Esophagus muscularis mucosa (tissue), 4 donors: Measurements from ENCODE around the gene OSBPL10. TPM values are rescaled to one million over a fixed set of nuclear protein-coding genes. Genes with fewer than 3 reads are reported as not detected.

Experiments used
- DNase-seq: peaks from one replicate; pipeline ENCODE4 v3.0.0-alpha.2; 2017; ENCODE audit errors: extremely low spot score
- H3K27ac ChIP-seq, 4 donors: fragments of 200-600 bp; sonication (generic); replicated peaks in 1 of 4; 1 replicate in 3 of 4; 2 replicates in 1 of 4; pipeline ENCODE4 v1.5.1; 2016 to 2019; ENCODE audit warnings: mild to moderate bottlenecking in 1 of 4
- H3K27me3 ChIP-seq, 4 donors: fragments of 200-600 bp; sonication (generic); one replicate each; pipeline versions ENCODE4 v1.5.1 to v1.6.0; 2016 to 2019
- H3K36me3 ChIP-seq, 4 donors: fragments of 200-600 bp; sonication (generic); one replicate each; pipeline ENCODE4 v1.5.1; 2016 to 2019
- H3K4me1 ChIP-seq, 4 donors: fragments of 200-600 bp; sonication (generic); one replicate each; pipeline ENCODE4 v1.5.1; 2016 to 2019
- H3K4me3 ChIP-seq, 4 donors: fragments of 200-600 bp; sonication (generic); 1 replicate in 2 of 4; 2 replicates in 2 of 4; pipeline ENCODE4 v1.5.1; 2016 to 2019; ENCODE audit warnings: mild to moderate bottlenecking in 4 of 4, moderate library complexity in 1 of 4
- H3K9me3 ChIP-seq, 4 donors: fragments of 200-600 bp; sonication (generic); 1 replicate in 3 of 4; 2 replicates in 1 of 4; pipeline ENCODE4 v1.5.1; 2016 to 2019
- CTCF ChIP-seq, 3 experiments: fragments of 200-600 bp in 2 of 3; fragments of 450-650 bp in 1 of 3; sonication (generic) in 2 of 3; IDR thresholded peaks; one replicate each; pipeline ENCODE4 v1.5.1; 2017 to 2019; ENCODE audit warnings: antibody characterized with exemption in 3 of 3, mild to moderate bottlenecking in 2 of 3, moderate library complexity in 1 of 3
- EP300 ChIP-seq: sonication (generic); formaldehyde crosslinking; IDR thresholded peaks from one replicate; pipeline ENCODE4 v1.6.1; 2017; ENCODE audit warnings: antibody characterized with exemption
- POLR2A ChIP-seq: fragments of 450-650 bp; IDR thresholded peaks from one replicate; pipeline ENCODE4 v1.6.1; 2017; ENCODE audit warnings: antibody characterized with exemption, moderate library complexity, mild to moderate bottlenecking, low read depth
- POLR2AphosphoS5 ChIP-seq, 2 donors: sonication (generic); formaldehyde crosslinking; IDR thresholded peaks; one replicate each; pipeline ENCODE4 v1.6.1; 2017; ENCODE audit warnings: antibody characterized with exemption in 2 of 2
- WGBS: methylation state at CpG from one replicate; pipeline ENCODE4 v1.1.5; 2018; 5-methylcytosine and 5-hydroxymethylcytosine counted together
- intact Hi-C: fragments of 100-400 bp; cut with DNase I; formaldehyde crosslinking; loops from one replicate; pipeline ENCODE4 v1.15.1; 2023
- total RNA-seq, 4 donors: library from RNA; depleted of rRNA; stranded (reverse); fragments of >200 nt; gene quantifications; one replicate each; pipeline versions ENCODE4 v1.1.0 to v1.2.1, GENCODE V29; 2016

The OSBPL10 gene
- total RNA-seq, 4 donors from 2014 or later = 6.3 to 12.2 (median 7.6) TPM

GRCh38 chr3:32009101-32009500, 28.0 kb upstream of the OSBPL10 start:
- WGBS = 90% methylated on average over 2 of the region's 2 CpGs
- Histone ChIP-seq H3K36me3 (no peaks in the 10 kb centered on the region), H3K4me3 (no peak overlapping the region), H3K4me1 (no peaks in the 10 kb centered on the region), H3K9me3 (no peaks in the 10 kb centered on the region), H3K27ac (no peak overlapping the region), H3K27me3 (no peaks in the 10 kb centered on the region)
- intact Hi-C loops = no loop called here
- DNase-seq = no peak
- TF ChIP-seq POLR2A = no peak
- TF ChIP-seq POLR2AphosphoS5 (IDR thresholded peaks at IDR 0.05) = no peak
- no peak for TF ChIP-seq EP300
- TF ChIP-seq CTCF (IDR thresholded peaks at IDR 0.05) = no peak

GRCh38 chr3:32004113-32004765, 23.2 kb upstream of the OSBPL10 start:
- DNase-seq = no peak
- intact Hi-C loops = no loop called here
- no peak overlapping the region for H3K27ac ChIP-seq
- H3K9me3 ChIP-seq = no peaks in the 10 kb centered on the region
- TF ChIP-seq EP300 = no peak
- no peak for TF ChIP-seq CTCF (IDR thresholded peaks at IDR 0.05)
- TF ChIP-seq POLR2AphosphoS5 (IDR thresholded peaks at IDR 0.05) = no peak
- no peak for TF ChIP-seq POLR2A
- H3K27me3 ChIP-seq = no peaks in the 10 kb centered on the region
- no peaks in the 10 kb centered on the region for H3K4me1 ChIP-seq
- H3K4me3 ChIP-seq = no peak overlapping the region
- no peaks in the 10 kb centered on the region for H3K36me3 ChIP-seq
- WGBS = 85% methylated on average over 5 of the region's 5 CpGs

- DNase-seq = no peak
- Histone ChIP-seq H3K9me3 (no peaks in the 10 kb centered on the region), H3K4me3 (no peak overlapping the region), H3K36me3 (no peaks in the 10 kb centered on the region), H3K4me1 (no peaks in the 10 kb centered on the region), H3K27me3 (no peaks in the 10 kb centered on the region), H3K27ac (no peak overlapping the region)
- TF ChIP-seq EP300 (no peak), POLR2A (no peak), CTCF (IDR thresholded peaks at IDR 0.05) (no peak), POLR2AphosphoS5 (IDR thresholded peaks at IDR 0.05) (no peak)
- intact Hi-C loops = no loop called here
- WGBS = 80% methylated on average over 3 of the region's 3 CpGs
Observed at GRCh38 chr3:32003380-32003779, 22.3 kb upstream of the OSBPL10 start.

- WGBS = 63% methylated on average over 6 of the region's 6 CpGs
- DNase-seq = no peak
- no peak overlapping the region for H3K4me3 ChIP-seq
- no peaks in the 10 kb centered on the region for H3K9me3 ChIP-seq
- intact Hi-C loops = no loop called here
- H3K27me3 ChIP-seq = no peaks in the 10 kb centered on the region
- no peak overlapping the region for H3K27ac ChIP-seq
- no peaks in the 10 kb centered on the region for H3K4me1 ChIP-seq
- TF ChIP-seq CTCF (IDR thresholded peaks at IDR 0.05) (no peak), EP300 (no peak), POLR2A (no peak), POLR2AphosphoS5 (IDR thresholded peaks at IDR 0.05) (no peak)
- H3K36me3 ChIP-seq = no peaks in the 10 kb centered on the region
Observed at GRCh38 chr3:32002561-32003368, 21.7 kb upstream of the OSBPL10 start.
